HG02588 (cell line): ENCODE results near the gene CARD11.
A peak's percentile ranks its signal among the peaks of the same experiment; 100 is the strongest.
"Not testable (repeated sequence)": the region's sequence is repeated elsewhere in the genome, so short reads cannot be mapped to it uniquely, and the experiment has no call there.

ENCODE experiments used
- ATAC-seq: cut with Tn5 transposase; IDR thresholded peaks from one replicate; pipeline ENCODE4 v1.9.1; 2021; ENCODE audit warnings: mild to moderate bottlenecking, moderate library complexity; ENCODE audit not compliant: unreplicated experiment

CARD11 gene

DNA sequence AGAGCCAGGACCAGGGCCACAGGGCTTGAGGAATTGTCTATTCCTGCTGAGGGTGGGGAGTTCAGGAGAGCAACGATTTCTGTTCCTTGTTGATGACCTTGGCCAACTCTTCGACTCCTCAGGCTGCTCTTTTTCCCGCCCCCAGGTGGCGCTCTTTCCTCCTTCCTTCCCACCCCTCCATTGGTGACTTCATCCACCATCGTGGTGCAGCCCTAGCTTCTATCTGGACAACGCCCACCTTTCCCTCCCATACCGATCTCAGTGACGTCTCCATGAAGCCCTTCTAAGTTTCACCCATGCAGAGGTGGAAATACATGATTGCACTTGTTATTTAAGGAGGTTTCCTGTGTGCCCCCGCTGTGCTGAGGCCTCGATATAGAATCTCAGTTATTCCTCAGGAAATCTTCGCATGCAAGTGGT lies 22.1 kb upstream of the CARD11 start:
- no peak for ATAC-seq

DNA sequence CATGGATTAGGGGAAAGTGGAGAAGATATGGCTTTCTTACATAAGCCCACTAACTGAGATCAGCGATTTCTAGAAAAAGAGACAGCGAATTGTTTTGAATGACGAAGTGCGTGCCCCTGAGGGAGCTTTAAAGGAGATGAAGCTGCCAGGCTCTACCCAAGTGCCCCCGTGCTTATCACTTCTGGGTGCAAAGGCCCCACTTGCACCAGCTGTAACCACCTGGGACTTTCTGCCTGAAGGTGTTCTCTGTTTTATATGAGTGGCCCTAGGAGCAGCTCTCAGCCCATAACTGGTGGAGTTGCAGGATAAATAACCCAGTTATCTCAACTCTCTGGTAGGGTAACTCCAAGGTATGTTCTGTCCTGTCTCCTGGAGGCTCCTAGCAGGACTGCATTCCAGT lies 20.4 kb upstream of the CARD11 start:
- ATAC-seq = no peak

GRCh38 chr7:3063016-3063753 lies 19.5 kb upstream of the CARD11 start:
- peak; percentile 87 for ATAC-seq

- no peak for ATAC-seq
These were observed 13.4 kb upstream of the CARD11 start for GRCh38 chr7:3057066-3057420.

DNA sequence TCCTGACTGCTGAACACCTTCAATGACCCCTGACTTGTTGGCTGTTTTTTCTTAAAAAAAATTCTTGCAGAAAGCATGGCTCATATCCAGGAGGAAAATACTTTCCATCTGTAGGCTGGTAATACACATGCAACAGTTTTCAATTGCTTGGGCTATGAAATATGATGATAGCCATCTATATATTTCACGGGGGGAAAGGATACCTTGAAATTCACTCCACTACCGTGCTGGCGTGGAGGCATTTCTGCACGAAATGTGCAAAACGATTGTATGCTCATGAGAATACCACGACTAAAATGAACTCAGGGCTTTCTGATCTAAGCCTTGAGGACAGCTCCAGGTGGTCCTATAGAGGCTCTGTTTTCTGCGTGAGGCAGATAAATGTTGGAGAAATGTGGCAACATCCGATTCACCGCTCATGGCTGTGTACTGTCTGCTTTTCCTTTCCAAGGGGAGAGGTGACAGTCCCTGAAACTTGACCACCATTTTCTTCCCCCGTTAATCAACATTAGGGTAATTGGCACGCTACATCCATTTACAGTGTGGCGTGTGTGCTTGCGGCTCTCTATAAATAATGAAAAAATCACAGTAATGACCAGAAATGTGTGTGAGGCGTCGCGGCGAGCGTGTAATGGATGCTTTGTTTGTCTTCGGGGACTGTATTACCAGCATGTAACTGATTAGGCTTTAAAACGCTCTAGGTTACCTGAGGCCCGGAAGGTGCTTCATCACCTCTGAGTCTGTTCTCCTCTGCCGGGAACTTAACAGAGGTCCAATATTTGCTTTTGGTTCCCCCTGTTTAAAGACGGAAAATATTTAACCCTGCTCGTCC lies 12.8 kb upstream of the CARD11 start:
- no peak for ATAC-seq

GRCh38 chr7:3055626-3056025 lies 12.0 kb upstream of the CARD11 start:
- ATAC-seq = no peak

- peak; percentile 73 for ATAC-seq
These were observed 692 bp downstream of the CARD11 start for GRCh38 chr7:3042861-3043489.

DNA sequence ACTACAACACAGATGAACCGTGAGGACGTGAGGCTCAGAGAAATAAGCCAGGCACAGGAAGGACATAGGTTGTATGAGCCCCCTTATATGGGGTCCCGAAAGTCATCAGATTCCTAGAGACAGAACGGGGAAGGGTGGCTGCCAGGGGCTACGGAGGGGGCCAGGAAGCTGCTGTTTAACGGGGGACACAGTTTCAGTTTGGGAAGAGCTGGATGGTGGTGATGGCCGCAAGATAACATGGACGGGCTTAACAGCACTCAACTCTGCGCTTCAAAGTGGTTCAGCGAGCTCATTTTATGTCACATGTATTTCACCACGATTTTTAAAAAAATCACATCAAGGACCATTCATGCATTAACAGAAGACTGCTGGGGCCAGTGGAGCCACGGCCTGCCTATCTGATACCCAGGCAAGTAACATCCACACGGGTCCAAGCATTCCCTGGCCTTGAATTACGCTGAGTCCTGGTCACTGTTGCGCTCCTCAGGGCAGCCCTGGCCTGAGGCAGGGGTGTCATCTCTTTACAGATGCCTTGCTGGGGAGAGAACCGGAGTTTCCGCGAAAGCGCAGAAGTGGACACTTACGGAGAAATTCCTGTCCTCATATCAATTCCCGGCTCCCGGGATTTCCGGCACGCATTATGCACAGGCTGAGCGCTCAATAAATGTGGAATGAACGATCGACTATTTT lies 1.5 kb downstream of the CARD11 start:
- ATAC-seq = no peak

- no peak for ATAC-seq
These were observed 3.9 kb downstream of the CARD11 start for GRCh38 chr7:3039787-3040186.

DNA sequence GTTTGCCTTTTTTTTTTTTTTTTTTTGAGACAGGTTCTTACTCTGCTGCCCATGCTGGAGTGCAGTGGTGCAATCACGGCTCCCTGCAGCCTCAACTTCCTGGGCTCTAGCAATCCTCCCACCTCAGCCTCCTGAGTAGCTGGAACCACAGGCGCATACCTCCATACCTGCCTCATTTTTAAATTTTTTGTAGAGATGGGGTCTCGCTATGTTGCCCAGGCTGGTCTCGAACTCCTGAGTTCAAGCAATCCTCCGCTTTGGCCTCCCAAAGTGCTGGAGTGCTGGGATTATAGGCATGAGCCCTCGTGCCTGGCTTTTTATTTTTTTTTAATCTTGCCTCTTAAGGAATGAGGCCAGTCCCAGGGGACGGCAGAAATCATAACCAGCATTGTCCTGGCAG lies 5.7 kb downstream of the CARD11 start:
- not testable (repeated sequence) for ATAC-seq

- no peak for ATAC-seq
These were observed 6.4 kb downstream of the CARD11 start for GRCh38 chr7:3037259-3037658.

- no peak for ATAC-seq
These were observed 9.0 kb downstream of the CARD11 start for GRCh38 chr7:3034591-3035150.

GRCh38 chr7:3033581-3033980 lies 10.1 kb downstream of the CARD11 start:
- no peak for ATAC-seq

DNA sequence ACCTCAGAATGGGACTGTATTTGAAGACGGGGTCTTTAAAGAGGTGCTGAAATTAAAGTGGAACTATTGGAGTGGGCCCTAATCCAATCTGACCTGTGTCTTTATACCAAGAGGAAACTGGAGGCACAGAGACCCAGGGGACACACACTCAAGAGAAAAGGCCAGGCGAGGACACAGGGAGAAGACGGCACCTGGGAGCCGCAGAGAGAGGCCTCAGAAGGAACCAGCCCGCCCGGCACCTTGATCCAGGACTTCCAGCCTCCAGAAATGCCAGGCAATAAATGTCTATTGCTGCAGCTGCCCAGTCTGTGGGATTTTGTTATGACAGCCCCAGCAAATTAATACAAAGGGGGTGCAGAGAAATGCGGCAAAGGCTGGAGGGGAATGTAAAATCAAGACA lies 10.5 kb downstream of the CARD11 start:
- ATAC-seq = no peak

DNA sequence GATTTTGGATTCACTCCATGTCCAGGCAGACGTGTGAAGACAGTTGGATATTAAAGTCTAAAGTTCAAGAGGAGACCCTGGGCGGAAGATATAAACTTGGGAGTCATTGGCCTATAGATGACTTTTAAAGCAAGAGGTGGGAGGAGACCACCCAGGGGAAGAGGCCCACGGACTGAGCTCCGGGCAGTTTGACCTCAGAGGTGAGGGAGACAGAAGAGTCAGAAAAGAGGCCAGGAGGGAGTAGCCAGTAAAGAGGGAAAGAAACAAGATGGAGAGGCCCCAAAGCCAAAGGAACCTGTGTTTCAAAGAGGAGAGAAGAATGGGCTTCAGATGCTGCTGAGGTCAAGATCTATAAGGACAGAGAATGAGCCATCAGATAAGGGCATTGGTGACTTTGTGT lies 11.4 kb downstream of the CARD11 start:
- ATAC-seq = no peak

GRCh38 chr7:3029138-3029537 lies 14.5 kb downstream of the CARD11 start:
- ATAC-seq = no peak

DNA sequence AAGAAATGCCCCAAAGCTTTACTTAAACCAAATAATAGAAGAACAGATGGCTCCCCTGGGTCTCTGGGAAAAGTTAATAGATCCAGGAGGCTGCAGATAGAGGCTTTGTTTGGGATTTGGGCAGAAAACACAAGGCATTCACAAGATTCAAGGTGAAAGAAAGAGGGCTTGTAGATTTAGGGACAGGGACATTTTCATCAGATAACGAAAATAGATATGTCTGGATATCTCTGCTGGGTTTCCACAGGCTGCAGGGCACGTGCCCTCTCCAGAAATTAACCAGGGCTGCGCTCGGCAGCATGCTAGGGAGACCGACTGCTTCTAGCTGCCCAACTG lies 14.9 kb downstream of the CARD11 start:
- no peak for ATAC-seq

- no peak for ATAC-seq
These were observed 15.5 kb downstream of the CARD11 start for GRCh38 chr7:3028071-3028757.

GRCh38 chr7:3027005-3027845 lies 16.4 kb downstream of the CARD11 start:
- ATAC-seq = no peak

GRCh38 chr7:3025616-3026015 lies 18.1 kb downstream of the CARD11 start:
- ATAC-seq = no peak
